Activated CD4-positive, alpha-beta T cell treated with anti-CD3 and anti-CD28 coated beads, Interleukin-2, Interleukin-4, amounts not matched to agents 100 ng/mL and 50 ng/mL, durations not matched to agents 16 hours and 8 hours (primary cell): ENCODE measurements around the gene RNPEP.
"Not testable (repeated sequence)": the region's sequence is repeated elsewhere in the genome, so short reads cannot be mapped to it uniquely, and the experiment has no call there.

Experiments
- DNase-seq: peaks from one replicate; pipeline ENCODE4 v3.0.0-alpha.2; 2020; ENCODE audit warnings: low spot score

RNPEP gene

GRCh38 chr1:201958348-201958747, 24.1 kb upstream of the RNPEP start:
- no peak for DNase-seq

GRCh38 chr1:201962382-201962781, 20.1 kb upstream of the RNPEP start:
- DNase-seq: not testable (repeated sequence)

GRCh38 chr1:201964261-201964660, 18.2 kb upstream of the RNPEP start:
- DNase-seq: no peak

- no peak for DNase-seq
These were observed 16.3 kb upstream of the RNPEP start for GRCh38 chr1:201966171-201966570.

GRCh38 chr1:201968202-201968925, 14.1 kb upstream of the RNPEP start:
- no peak for DNase-seq

GRCh38 chr1:201970334-201971159, 11.9 kb upstream of the RNPEP start:
- DNase-seq: no peak

GRCh38 chr1:201982082-201982622, 296 bp upstream of the RNPEP start:
- DNase-seq: peak; percentile 64

GRCh38 chr1:201983380-201983805, 945 bp downstream of the RNPEP start:
- DNase-seq: peak; percentile 1

GRCh38 chr1:201984446-201984845, 2.0 kb downstream of the RNPEP start:
- no peak for DNase-seq

- no peak for DNase-seq
These were observed 2.9 kb downstream of the RNPEP start for GRCh38 chr1:201985355-201985754.

GRCh38 chr1:201988601-201989000, 6.2 kb downstream of the RNPEP start:
- DNase-seq: no peak

- DNase-seq: no peak
These were observed 7.1 kb downstream of the RNPEP start for GRCh38 chr1:201989354-201990128.

- no peak for DNase-seq
These were observed 8.0 kb downstream of the RNPEP start for GRCh38 chr1:201990427-201990826.

GRCh38 chr1:201999625-202000238, 17.3 kb downstream of the RNPEP start:
- DNase-seq: peak; percentile 39

GRCh38 chr1:202002507-202002906, 20.1 kb downstream of the RNPEP start:
- DNase-seq: no peak

- DNase-seq: no peak
These were observed 22.3 kb downstream of the RNPEP start for GRCh38 chr1:202004711-202005110.

GRCh38 chr1:202005958-202006357, 23.5 kb downstream of the RNPEP start:
- DNase-seq: no peak

GRCh38 chr1:202007304-202007703, 24.9 kb downstream of the RNPEP start:
- no peak for DNase-seq

GRCh38 chr1:202007805-202008489, 25.5 kb downstream of the RNPEP start:
- DNase-seq: no peak

- DNase-seq: peak; percentile 68
These were observed 27.1 kb downstream of the RNPEP start for GRCh38 chr1:202009326-202010179.
